GM19328 (cell line): ENCODE measurements around the gene SFT2D2.
"Not testable (repeated sequence)": the region's sequence is repeated elsewhere in the genome, so short reads cannot be mapped to it uniquely, and the experiment has no call there.

Experiments
- ATAC-seq: cut with Tn5 transposase; IDR thresholded peaks from one replicate; pipeline ENCODE4 v1.9.1; 2021; ENCODE audit warnings: mild to moderate bottlenecking, moderate library complexity; ENCODE audit not compliant: unreplicated experiment

The SFT2D2 gene

GRCh38 chr1:168225476-168226190, at the start of gene SFT2D2:
Gene SFT2D2, plus strand, starts transcription at chr1:168226004. Its CDS starts 76 bp downstream, at chr1:168226080.
- ATAC-seq: peak; percentile 73

- ATAC-seq: no peak
These were observed 47.6 kb upstream of the SFT2D2 start for GRCh38 chr1:168178227-168178637.

- ATAC-seq: peak; percentile 94
These were observed 47.0 kb upstream of the SFT2D2 start, which contains the start of gene TIPRL for GRCh38 chr1:168178638-168179437. Gene TIPRL, plus strand, starts transcription at chr1:168178962. Its CDS starts 116 bp downstream, at chr1:168179078.

- no peak for ATAC-seq
These were observed 46.2 kb upstream of the SFT2D2 start for GRCh38 chr1:168179438-168180147.

GRCh38 chr1:168180148-168180524, 45.7 kb upstream of the SFT2D2 start:
- ATAC-seq: no peak

GRCh38 chr1:168181063-168181720, 44.6 kb upstream of the SFT2D2 start:
- ATAC-seq: not testable (repeated sequence)

GRCh38 chr1:168187177-168187576, 38.6 kb upstream of the SFT2D2 start:
- ATAC-seq: no peak

GRCh38 chr1:168190403-168190802, 35.4 kb upstream of the SFT2D2 start:
- no peak for ATAC-seq

GRCh38 chr1:168195199-168196135, 30.3 kb upstream of the SFT2D2 start:
- ATAC-seq: no peak

- no peak for ATAC-seq
These were observed 26.7 kb upstream of the SFT2D2 start for GRCh38 chr1:168199056-168199455.

GRCh38 chr1:168202941-168203654, 22.7 kb upstream of the SFT2D2 start:
- ATAC-seq: no peak

- ATAC-seq: no peak
These were observed 19.7 kb upstream of the SFT2D2 start for GRCh38 chr1:168206111-168206510.

GRCh38 chr1:168207673-168208072, 18.1 kb upstream of the SFT2D2 start:
- not testable (repeated sequence) for ATAC-seq

GRCh38 chr1:168210312-168210711, 15.5 kb upstream of the SFT2D2 start:
- no peak for ATAC-seq

GRCh38 chr1:168213349-168213748, 12.5 kb upstream of the SFT2D2 start:
- no peak for ATAC-seq

GRCh38 chr1:168216171-168216570, 9.6 kb upstream of the SFT2D2 start:
- no peak for ATAC-seq

GRCh38 chr1:168217664-168218063, 8.1 kb upstream of the SFT2D2 start:
- no peak for ATAC-seq

GRCh38 chr1:168218658-168219057, 7.1 kb upstream of the SFT2D2 start:
- ATAC-seq: no peak

- no peak for ATAC-seq
These were observed 5.3 kb upstream of the SFT2D2 start for GRCh38 chr1:168220470-168220871.
